Measurements from ENCODE around the gene FBP1.

FBP1 gene

DNA sequence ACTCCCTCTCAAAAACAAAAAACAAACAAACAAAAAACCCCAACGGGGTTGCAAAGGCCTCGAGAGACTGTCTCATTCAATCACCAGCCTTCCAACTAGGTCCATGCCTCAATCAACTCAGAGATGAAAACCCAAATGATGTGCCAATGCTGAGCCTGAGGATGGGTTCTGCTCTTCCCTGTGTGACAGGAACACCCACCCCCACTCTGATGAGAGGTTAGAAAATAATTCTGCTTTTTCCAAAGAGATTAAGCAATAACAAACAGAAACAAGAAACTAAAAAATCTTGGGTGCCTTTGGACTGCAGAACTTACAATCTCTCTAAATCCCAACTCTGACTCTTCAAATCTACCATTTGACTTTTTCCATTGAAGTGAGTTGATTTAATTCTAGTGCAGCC, 25.5 kb upstream of the FBP1 start:
- TF ChIP-seq, protein P1, sequence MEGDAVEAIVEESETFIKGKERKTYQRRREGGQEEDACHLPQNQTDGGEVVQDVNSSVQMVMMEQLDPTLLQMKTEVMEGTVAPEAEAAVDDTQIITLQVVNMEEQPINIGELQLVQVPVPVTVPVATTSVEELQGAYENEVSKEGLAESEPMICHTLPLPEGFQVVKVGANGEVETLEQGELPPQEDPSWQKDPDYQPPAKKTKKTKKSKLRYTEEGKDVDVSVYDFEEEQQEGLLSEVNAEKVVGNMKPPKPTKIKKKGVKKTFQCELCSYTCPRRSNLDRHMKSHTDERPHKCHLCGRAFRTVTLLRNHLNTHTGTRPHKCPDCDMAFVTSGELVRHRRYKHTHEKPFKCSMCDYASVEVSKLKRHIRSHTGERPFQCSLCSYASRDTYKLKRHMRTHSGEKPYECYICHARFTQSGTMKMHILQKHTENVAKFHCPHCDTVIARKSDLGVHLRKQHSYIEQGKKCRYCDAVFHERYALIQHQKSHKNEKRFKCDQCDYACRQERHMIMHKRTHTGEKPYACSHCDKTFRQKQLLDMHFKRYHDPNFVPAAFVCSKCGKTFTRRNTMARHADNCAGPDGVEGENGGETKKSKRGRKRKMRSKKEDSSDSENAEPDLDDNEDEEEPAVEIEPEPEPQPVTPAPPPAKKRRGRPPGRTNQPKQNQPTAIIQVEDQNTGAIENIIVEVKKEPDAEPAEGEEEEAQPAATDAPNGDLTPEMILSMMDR (IDR thresholded peaks at IDR 0.05; ENCODE audit: unreplicated experiment in 3 of 3): no peak
- Mint-ChIP-seq H3K4me1 (peaks cover 5% of the 10 kb centered on the region), H3K27ac (peak overlapping the region in 1 of 3 experiments; percentile 79), H3K9me3 (no peaks in the 10 kb centered on the region), H3K4me3 (no peak overlapping the region), H3K36me3 (ENCODE audit: low read depth) (no peaks in the 10 kb centered on the region), H3K27me3 (ENCODE audit: low read depth) (no peaks in the 10 kb centered on the region)

DNA sequence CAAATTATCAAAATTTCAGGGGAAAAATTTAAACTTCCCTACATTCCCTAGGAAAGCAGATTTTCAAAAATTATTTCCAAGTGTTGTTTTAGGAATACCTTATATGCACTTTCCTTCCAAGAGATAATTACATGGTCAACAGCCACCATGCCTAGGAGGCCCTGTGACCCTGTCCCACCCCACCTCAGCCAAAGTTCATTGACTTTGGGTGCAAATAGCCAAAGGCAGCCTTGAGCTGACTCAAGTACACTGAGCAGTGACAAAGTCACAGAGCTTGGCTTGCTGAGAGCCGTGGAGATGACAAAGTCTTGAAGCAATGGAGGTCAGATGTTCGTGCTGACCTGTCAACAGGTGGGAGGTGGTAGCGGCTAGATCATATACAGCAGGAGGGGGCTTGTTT, 24.3 kb upstream of the FBP1 start:
- TF ChIP-seq, protein P1 (IDR thresholded peaks at IDR 0.05; ENCODE audit: unreplicated experiment in 3 of 3): no peak
- H3K4me1 Mint-ChIP-seq: peaks cover under 1% of the 10 kb centered on the region
- H3K27me3 Mint-ChIP-seq (ENCODE audit: low read depth): no peaks in the 10 kb centered on the region
- no peaks in the 10 kb centered on the region for H3K9me3 Mint-ChIP-seq
- no peaks in the 10 kb centered on the region for H3K36me3 Mint-ChIP-seq (ENCODE audit: low read depth)
- H3K4me3 Mint-ChIP-seq: no peak overlapping the region
- H3K27ac Mint-ChIP-seq: no peak overlapping the region

DNA sequence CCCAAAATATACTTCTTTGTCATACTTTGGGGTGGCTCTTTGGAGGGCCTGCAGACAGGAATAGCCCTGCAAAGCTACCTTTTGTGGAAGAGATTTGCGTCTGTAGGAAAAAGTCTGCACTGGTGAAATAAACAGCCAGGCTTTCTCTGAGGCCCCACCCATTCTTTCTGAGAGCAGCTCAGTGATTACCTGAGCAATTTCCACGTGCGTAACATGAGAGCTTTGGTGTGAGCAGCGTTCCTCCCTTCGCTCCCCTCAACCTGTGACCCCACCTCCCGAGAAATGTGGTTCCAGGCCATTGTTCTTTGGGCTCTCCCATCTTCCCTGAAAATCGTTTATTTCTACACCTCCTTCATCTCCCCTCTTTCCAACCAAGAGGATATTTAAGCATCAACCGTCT, 23.8 kb upstream of the FBP1 start:
- TF ChIP-seq, protein P1 (IDR thresholded peaks at IDR 0.05; ENCODE audit: unreplicated experiment in 3 of 3): no peak
- Mint-ChIP-seq H3K27me3 (ENCODE audit: low read depth) (no peaks in the 10 kb centered on the region), H3K9me3 (no peaks in the 10 kb centered on the region), H3K36me3 (ENCODE audit: low read depth) (no peaks in the 10 kb centered on the region), H3K4me3 (no peak overlapping the region), H3K4me1 (peaks cover 5% of the 10 kb centered on the region), H3K27ac (no peak overlapping the region)

DNA sequence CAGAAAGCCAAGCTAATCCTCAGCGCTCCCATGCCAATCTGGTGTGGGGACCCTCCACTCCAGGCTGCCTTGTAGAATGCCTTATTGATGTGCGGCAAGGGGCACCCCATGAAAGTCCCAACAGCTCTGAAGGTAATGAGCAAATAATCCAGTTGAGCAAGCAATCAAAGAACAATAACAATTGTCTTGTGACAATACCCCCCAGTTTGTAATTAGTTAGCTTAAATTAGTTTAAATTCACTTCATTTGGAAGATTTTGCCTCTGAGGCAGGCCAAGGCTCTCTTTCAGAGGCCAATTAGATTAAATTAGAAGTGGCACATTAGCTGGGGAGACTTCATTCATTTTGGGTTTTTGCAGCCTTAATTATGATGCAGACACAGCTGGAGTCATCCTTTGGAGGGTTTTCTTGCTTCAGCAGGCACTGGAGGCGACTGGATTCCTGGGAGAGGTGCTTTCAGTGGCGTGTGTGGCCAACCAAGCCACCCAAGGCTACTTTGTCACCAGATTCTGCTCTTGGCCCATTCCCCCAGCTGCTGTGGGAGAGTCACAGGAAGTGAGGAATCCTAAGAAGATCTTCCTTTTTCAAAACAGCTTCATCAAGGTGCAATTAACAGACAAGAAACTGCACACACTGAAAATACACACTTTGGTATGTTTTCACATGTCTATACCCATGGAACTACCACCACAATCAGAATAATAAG, 17.9 kb upstream of the FBP1 start:
- Mint-ChIP-seq H3K27me3 (ENCODE audit: low read depth) (no peaks in the 10 kb centered on the region), H3K9me3 (no peaks in the 10 kb centered on the region), H3K4me1 (peaks cover 44% of the 10 kb centered on the region), H3K4me3 (no peak overlapping the region), H3K36me3 (ENCODE audit: low read depth) (no peaks in the 10 kb centered on the region), H3K27ac (no peak overlapping the region)
- TF ChIP-seq, protein P1 (IDR thresholded peaks at IDR 0.05; ENCODE audit: unreplicated experiment in 3 of 3): no peak

DNA sequence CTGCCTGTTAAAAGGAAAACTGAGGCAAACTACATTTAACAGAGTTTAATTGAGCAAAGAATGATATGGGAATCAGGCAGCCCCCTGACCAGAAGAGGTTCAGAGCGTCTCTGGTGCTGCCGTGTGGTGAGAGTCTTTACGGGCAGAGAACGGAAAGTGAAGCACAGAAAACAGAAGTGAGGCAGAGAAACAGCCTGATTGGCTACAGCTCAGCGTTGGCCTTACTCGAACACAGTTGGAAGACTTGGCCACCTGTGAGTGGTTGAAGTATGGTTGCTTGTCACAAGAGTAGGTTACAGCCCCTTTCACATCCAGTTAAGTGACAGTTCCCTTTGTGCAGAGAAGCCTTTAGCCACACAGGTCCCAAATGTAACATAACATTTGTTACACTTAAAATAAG, 16.9 kb upstream of the FBP1 start:
- Mint-ChIP-seq H3K4me1 (peaks cover 48% of the 10 kb centered on the region), H3K4me3 (peak overlapping the region in 1 of 3 experiments; percentile 4), H3K27ac (peak overlapping the region in 2 of 3 experiments; percentile 17 to 67), H3K27me3 (ENCODE audit: low read depth) (no peaks in the 10 kb centered on the region), H3K36me3 (ENCODE audit: low read depth) (no peaks in the 10 kb centered on the region), H3K9me3 (no peaks in the 10 kb centered on the region)
- TF ChIP-seq, protein P1 (IDR thresholded peaks at IDR 0.05; ENCODE audit: unreplicated experiment in 3 of 3): no peak

DNA sequence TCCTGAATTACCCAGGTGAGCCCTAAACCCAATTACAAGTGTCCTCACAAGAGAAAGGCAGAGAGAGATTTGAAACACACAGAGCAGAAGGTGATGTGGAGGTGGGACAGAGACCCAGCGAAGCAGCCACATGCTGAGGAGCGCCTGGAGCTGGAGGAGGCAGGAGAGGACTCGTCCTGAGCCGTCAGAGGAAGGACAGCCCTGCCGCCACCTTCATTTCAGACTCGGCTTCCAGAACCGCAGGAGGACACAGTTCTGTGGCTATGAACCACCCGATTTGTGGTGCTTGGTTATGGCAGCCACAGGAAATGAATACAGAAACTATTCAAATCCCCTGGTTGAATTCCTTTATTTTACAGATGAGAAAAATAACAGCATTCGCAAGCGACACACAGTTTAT, 16.4 kb upstream of the FBP1 start:
- Mint-ChIP-seq H3K4me1 (peaks cover 48% of the 10 kb centered on the region), H3K9me3 (no peaks in the 10 kb centered on the region), H3K4me3 (peak overlapping the region in 1 of 3 experiments; percentile 4), H3K36me3 (ENCODE audit: low read depth) (no peaks in the 10 kb centered on the region), H3K27me3 (ENCODE audit: low read depth) (no peaks in the 10 kb centered on the region), H3K27ac (peak overlapping the region in 2 of 3 experiments; percentile 32 to 67)
- TF ChIP-seq, protein P1 (IDR thresholded peaks at IDR 0.05; ENCODE audit: unreplicated experiment in 3 of 3): no peak
